ENCODE results near the gene GRM1. TPM values are rescaled to one million over a fixed set of nuclear protein-coding genes. Genes with fewer than 3 reads are reported as not detected.

Gene GRM1
- total RNA-seq, 2 experiments from 2014 or later = not detected

- CTCF ChIA-PET = no interaction called here
- H3K27ac Mint-ChIP-seq = no peak overlapping the region
- no peaks in the 10 kb centered on the region for H3K27me3 Mint-ChIP-seq
- no peak for DNase-seq
- no peaks in the 10 kb centered on the region for H3K36me3 Mint-ChIP-seq
- no peak for ATAC-seq
- no peak overlapping the region for H3K4me3 Mint-ChIP-seq
- no peaks in the 10 kb centered on the region for H3K4me1 Mint-ChIP-seq
- H3K9me3 Mint-ChIP-seq (ENCODE audit: low read depth) = no peaks in the 10 kb centered on the region
These were observed 276.2 kb downstream of the GRM1 start for GRCh38 chr6:146305092-146305491.

GRCh38 chr6:146305951-146306350 lies 277.1 kb downstream of the GRM1 start:
- Mint-ChIP-seq H3K27ac (no peak overlapping the region), H3K27me3 (no peaks in the 10 kb centered on the region), H3K36me3 (no peaks in the 10 kb centered on the region), H3K4me3 (no peak overlapping the region), H3K9me3 (ENCODE audit: low read depth) (no peaks in the 10 kb centered on the region), H3K4me1 (no peaks in the 10 kb centered on the region)
- DNase-seq (no peak), ATAC-seq (no peak)
- CTCF ChIA-PET = no interaction called here

- Mint-ChIP-seq H3K27me3 (no peaks in the 10 kb centered on the region), H3K9me3 (ENCODE audit: low read depth) (no peaks in the 10 kb centered on the region), H3K36me3 (no peaks in the 10 kb centered on the region), H3K4me3 (no peak overlapping the region), H3K27ac (no peak overlapping the region), H3K4me1 (no peaks in the 10 kb centered on the region)
- ATAC-seq = no peak
- DNase-seq = no peak
- CTCF ChIA-PET = no interaction called here
These were observed 281.8 kb downstream of the GRM1 start for GRCh38 chr6:146310628-146311027.

GRCh38 chr6:146311079-146311478 lies 282.2 kb downstream of the GRM1 start:
- DNase-seq = no peak
- CTCF ChIA-PET = no interaction called here

GRCh38 chr6:146312608-146313007 lies 283.7 kb downstream of the GRM1 start:
- Mint-ChIP-seq H3K4me3 (no peak overlapping the region), H3K36me3 (no peaks in the 10 kb centered on the region), H3K9me3 (ENCODE audit: low read depth) (peaks cover 3% of the 10 kb centered on the region), H3K27ac (no peak overlapping the region), H3K4me1 (no peaks in the 10 kb centered on the region), H3K27me3 (no peaks in the 10 kb centered on the region)
- ATAC-seq (no peak), DNase-seq (no peak)
- CTCF ChIA-PET = no interaction called here

More at GRCh38 chr6:146311079-146311478, 282.2 kb downstream of the GRM1 start:
- Mint-ChIP-seq H3K36me3 (no peaks in the 10 kb centered on the region), H3K4me3 (no peak overlapping the region), H3K27me3 (no peaks in the 10 kb centered on the region), H3K27ac (no peak overlapping the region), H3K9me3 (ENCODE audit: low read depth) (no peaks in the 10 kb centered on the region), H3K4me1 (no peaks in the 10 kb centered on the region)
- no peak for ATAC-seq

GRCh38 chr6:146315381-146316174 lies 286.7 kb downstream of the GRM1 start:
- H3K4me3 Mint-ChIP-seq = no peak overlapping the region
- H3K9me3 Mint-ChIP-seq (ENCODE audit: low read depth) = peaks cover 3% of the 10 kb centered on the region
- no peaks in the 10 kb centered on the region for H3K36me3 Mint-ChIP-seq
- no peak overlapping the region for H3K27ac Mint-ChIP-seq
- ATAC-seq (no peak), DNase-seq (no peak)
- CTCF ChIA-PET = no interaction called here
- no peaks in the 10 kb centered on the region for H3K4me1 Mint-ChIP-seq
- no peaks in the 10 kb centered on the region for H3K27me3 Mint-ChIP-seq

GRCh38 chr6:146316175-146316495 lies 287.3 kb downstream of the GRM1 start:
- no peak overlapping the region for H3K4me3 Mint-ChIP-seq
- H3K9me3 Mint-ChIP-seq (ENCODE audit: low read depth) = peaks cover 3% of the 10 kb centered on the region
- H3K27me3 Mint-ChIP-seq = no peaks in the 10 kb centered on the region
- DNase-seq (no peak), ATAC-seq (no peak)
- H3K4me1 Mint-ChIP-seq = no peaks in the 10 kb centered on the region
- CTCF ChIA-PET = no interaction called here
- no peak overlapping the region for H3K27ac Mint-ChIP-seq
- no peaks in the 10 kb centered on the region for H3K36me3 Mint-ChIP-seq

- DNase-seq (no peak), ATAC-seq (no peak)
- no peak overlapping the region for H3K4me3 Mint-ChIP-seq
- H3K27ac Mint-ChIP-seq = no peak overlapping the region
- no peaks in the 10 kb centered on the region for H3K4me1 Mint-ChIP-seq
- H3K9me3 Mint-ChIP-seq (ENCODE audit: low read depth) = no peaks in the 10 kb centered on the region
- no peaks in the 10 kb centered on the region for H3K36me3 Mint-ChIP-seq
- H3K27me3 Mint-ChIP-seq = no peaks in the 10 kb centered on the region
- CTCF ChIA-PET = no interaction called here
These were observed 302.2 kb downstream of the GRM1 start for GRCh38 chr6:146331013-146331412.

- Mint-ChIP-seq H3K4me3 (no peak overlapping the region), H3K4me1 (no peaks in the 10 kb centered on the region), H3K27ac (no peak overlapping the region), H3K27me3 (no peaks in the 10 kb centered on the region), H3K36me3 (no peaks in the 10 kb centered on the region), H3K9me3 (ENCODE audit: low read depth) (no peaks in the 10 kb centered on the region)
- CTCF ChIA-PET = no interaction called here
- no peak for DNase-seq
- ATAC-seq = no peak
These were observed 306.5 kb downstream of the GRM1 start for GRCh38 chr6:146335336-146335735.

- Mint-ChIP-seq H3K27ac (no peak overlapping the region), H3K27me3 (no peaks in the 10 kb centered on the region), H3K4me1 (no peaks in the 10 kb centered on the region), H3K4me3 (no peak overlapping the region), H3K9me3 (ENCODE audit: low read depth) (no peaks in the 10 kb centered on the region), H3K36me3 (no peaks in the 10 kb centered on the region)
- ATAC-seq (no peak), DNase-seq (no peak)
- CTCF ChIA-PET = no interaction called here
These were observed 307.3 kb downstream of the GRM1 start for GRCh38 chr6:146336191-146336590.

- no peak for ATAC-seq
- no peaks in the 10 kb centered on the region for H3K27me3 Mint-ChIP-seq
- no peak overlapping the region for H3K4me3 Mint-ChIP-seq
- no peaks in the 10 kb centered on the region for H3K36me3 Mint-ChIP-seq
- no peak overlapping the region for H3K27ac Mint-ChIP-seq
- H3K4me1 Mint-ChIP-seq = no peaks in the 10 kb centered on the region
- CTCF ChIA-PET = no interaction called here
- DNase-seq = no peak
- H3K9me3 Mint-ChIP-seq (ENCODE audit: low read depth) = no peaks in the 10 kb centered on the region
These were observed 308.5 kb downstream of the GRM1 start for GRCh38 chr6:146337376-146337775.

GRCh38 chr6:146339716-146340115 lies 310.9 kb downstream of the GRM1 start:
- H3K4me3 Mint-ChIP-seq = no peak overlapping the region

GRCh38 chr6:146341493-146342230 lies 312.8 kb downstream of the GRM1 start:
- no peak for ATAC-seq
- DNase-seq = no peak
- no peak overlapping the region for H3K27ac Mint-ChIP-seq
- H3K4me1 Mint-ChIP-seq = no peaks in the 10 kb centered on the region
- H3K4me3 Mint-ChIP-seq = no peak overlapping the region
- H3K36me3 Mint-ChIP-seq = no peaks in the 10 kb centered on the region
- no peaks in the 10 kb centered on the region for H3K27me3 Mint-ChIP-seq
- no peaks in the 10 kb centered on the region for H3K9me3 Mint-ChIP-seq (ENCODE audit: low read depth)
- CTCF ChIA-PET = no interaction called here

More at GRCh38 chr6:146339716-146340115, 310.9 kb downstream of the GRM1 start:
- no peaks in the 10 kb centered on the region for H3K9me3 Mint-ChIP-seq (ENCODE audit: low read depth)
- H3K27me3 Mint-ChIP-seq = no peaks in the 10 kb centered on the region
- DNase-seq (no peak), ATAC-seq (no peak)
- H3K36me3 Mint-ChIP-seq = no peaks in the 10 kb centered on the region
- H3K4me1 Mint-ChIP-seq = no peaks in the 10 kb centered on the region
- H3K27ac Mint-ChIP-seq = no peak overlapping the region
- CTCF ChIA-PET = interaction anchor here (0.6 kb wide), 1 partner anchor 1415 kb away, joined by 3 read pairs; no protein-coding TSS in a partner anchor

GRCh38 chr6:146345598-146345997 lies 316.7 kb downstream of the GRM1 start:
- ATAC-seq (no peak), DNase-seq (no peak)
- Mint-ChIP-seq H3K27me3 (no peaks in the 10 kb centered on the region), H3K4me3 (no peak overlapping the region), H3K27ac (no peak overlapping the region), H3K36me3 (no peaks in the 10 kb centered on the region), H3K4me1 (no peaks in the 10 kb centered on the region), H3K9me3 (ENCODE audit: low read depth) (no peaks in the 10 kb centered on the region)
- CTCF ChIA-PET = no interaction called here

All from activated CD8-positive, alpha-beta memory T cell treated with anti-CD3 and anti-CD28 coated beads, Interleukin-2, amount 10 ng/mL, durations not matched to agents 7 days and 5 days (primary cell).